Epithelial cell of proximal tubule (primary cell): ENCODE results near the gene AGPAT1. TPM values are rescaled to one million over a fixed set of nuclear protein-coding genes. Genes with fewer than 3 reads are reported as not detected.

ENCODE experiments used
- DNase-seq: peaks from one replicate; pipeline ENCODE4 v3.0.0-alpha.2; 2011; ENCODE audit warnings: low read depth
- H3K4me3 ChIP-seq: 2 replicates; pipeline ENCODE4 v1.5.1; 2011; ENCODE audit warnings: low read depth, mild to moderate bottlenecking, low read length
- CTCF ChIP-seq: conservative IDR thresholded peaks from 2 replicates; pipeline ENCODE4 v1.5.1; 2012; ENCODE audit warnings: low read depth, mild to moderate bottlenecking, low read length
- total RNA-seq: library from RNA; depleted of rRNA; stranded (reverse); fragments of >200 nt; gene quantifications from 2 replicates; pipeline ENCODE4 v1.2.3, GENCODE V29; 2015

Gene AGPAT1
- total RNA-seq, 1 donor from 2014 or later = 72.2 TPM

DNA sequence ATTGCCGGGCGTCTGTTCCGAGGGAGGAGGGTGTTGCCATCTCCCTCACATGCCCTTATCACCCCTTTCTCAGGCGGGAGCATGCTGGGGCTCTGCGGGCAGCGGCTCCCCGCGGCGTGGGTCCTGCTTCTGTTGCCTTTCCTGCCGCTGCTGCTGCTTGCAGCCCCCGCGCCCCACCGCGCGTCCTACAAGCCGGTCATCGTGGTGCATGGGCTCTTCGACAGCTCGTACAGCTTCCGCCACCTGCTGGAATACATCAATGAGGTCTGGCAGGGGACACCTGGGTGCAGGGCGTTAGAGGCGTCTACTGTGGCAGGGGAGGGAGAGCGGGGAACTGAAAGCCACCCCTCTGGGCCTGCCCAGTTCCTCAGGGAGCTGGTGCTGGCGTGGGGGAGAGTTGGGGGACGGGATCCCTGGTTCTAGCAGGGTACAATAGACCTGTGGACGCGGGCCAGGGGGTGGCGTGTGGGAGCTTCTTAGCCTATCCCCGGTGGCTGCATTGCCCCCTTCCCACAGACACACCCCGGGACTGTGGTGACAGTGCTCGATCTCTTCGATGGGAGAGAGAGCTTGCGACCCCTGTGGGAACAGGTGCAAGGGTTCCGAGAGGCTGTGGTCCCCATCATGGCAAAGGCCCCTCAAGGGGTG lies 21.2 kb downstream of the AGPAT1 start:
- no peak for DNase-seq
- H3K4me3 ChIP-seq = peak overlapping the region; percentile 99
- TF ChIP-seq CTCF = peak; percentile 75

GRCh38 chr6:32153564-32154513 lies 22.0 kb downstream of the AGPAT1 start, which contains the start of gene PPT2:
Gene PPT2, plus strand, starts transcription at chr6:32154141. Its CDS starts 454 bp downstream, at chr6:32154595.
- DNase-seq = no peak
- TF ChIP-seq CTCF = peak; percentile 36
- H3K4me3 ChIP-seq = peak within 1 kb of the TSS; percentile 99

DNA sequence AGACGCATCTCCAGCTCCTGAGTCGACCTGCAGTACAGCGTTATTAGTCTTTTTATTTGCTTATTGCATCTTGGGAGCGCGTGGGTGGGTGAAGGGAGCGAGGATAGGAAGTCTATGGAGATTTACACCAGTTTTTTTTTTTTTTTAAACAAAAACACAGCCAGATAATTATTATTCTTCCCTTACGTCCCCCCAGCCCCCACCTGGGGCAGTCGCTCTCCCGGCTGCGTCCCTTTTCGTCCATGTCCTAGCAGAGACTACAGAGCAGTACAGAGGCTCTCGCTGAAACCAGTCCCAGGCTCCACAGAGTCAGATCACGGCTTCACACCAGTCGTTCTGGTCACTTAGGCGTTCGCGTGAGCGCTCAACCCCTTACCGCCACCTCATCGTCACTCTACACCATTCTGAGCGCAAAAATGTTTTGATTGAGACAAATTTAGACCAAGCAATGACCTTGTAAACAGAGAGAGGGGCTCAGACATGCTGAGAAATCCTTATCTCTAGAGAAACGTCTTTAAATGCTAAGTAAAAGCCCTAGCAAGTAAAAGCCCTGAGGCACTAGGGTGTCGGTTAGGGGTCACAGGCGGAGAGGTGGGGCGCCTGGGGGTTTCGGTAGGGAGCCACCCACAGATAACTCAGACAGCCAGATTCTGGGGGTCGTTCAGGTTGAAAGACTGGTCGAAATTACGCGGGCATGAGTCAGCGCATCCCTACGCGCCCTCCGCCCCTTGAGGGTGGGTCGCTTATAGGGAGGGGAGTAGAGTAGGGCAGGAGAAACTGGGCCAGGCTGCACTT lies 22.9 kb downstream of the AGPAT1 start:
- no peak for DNase-seq
- H3K4me3 ChIP-seq = peak overlapping the region; percentile 99
- TF ChIP-seq CTCF = no peak

- H3K4me3 ChIP-seq = peak within 1 kb of the TSS; percentile 99
- no peak for DNase-seq
- TF ChIP-seq CTCF = no peak
These were observed 23.8 kb downstream of the AGPAT1 start, which contains the start of gene PRRT1 for GRCh38 chr6:32151863-32152768. Gene PRRT1, minus strand, starts transcription at chr6:32151939. Its CDS starts 112 bp downstream, at chr6:32151827.

DNA sequence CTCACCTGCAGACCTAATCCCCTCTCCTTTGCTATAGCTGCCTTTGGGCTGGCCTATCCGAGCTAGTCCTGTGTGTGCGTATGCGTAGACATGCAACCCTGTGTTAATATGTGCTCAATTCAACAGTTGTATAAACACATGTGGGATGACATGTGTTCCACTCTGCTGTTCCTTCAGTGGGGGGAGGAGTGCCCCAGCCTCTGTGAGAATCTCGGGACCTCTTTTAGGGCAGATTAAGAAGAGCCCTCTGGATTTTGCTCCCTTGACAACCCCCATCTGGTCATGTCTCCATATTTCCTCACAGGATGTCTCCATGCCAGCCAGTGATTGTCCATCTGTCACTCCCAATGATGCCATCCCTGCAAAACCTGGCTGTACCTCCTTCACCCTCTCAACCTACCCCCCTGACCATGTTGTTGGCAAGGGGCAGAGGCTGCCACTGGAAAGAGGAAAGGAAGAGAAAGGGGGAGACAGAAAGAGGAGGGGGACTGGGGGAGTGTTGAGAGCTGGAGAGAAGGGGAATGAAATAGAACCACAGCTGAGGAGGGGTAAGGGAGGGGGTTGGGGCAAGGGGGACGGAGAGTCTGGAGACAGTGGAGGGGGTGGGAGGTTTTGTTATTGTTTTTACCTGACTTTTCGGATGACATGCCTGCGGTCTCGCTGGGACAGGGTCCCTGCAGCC lies 24.6 kb downstream of the AGPAT1 start:
- H3K4me3 ChIP-seq = no peak overlapping the region
- TF ChIP-seq CTCF = no peak
- DNase-seq = no peak
